Hepatic stellate cell (primary cell): ENCODE results near the gene CCL4.
"Not testable (repeated sequence)": the region's sequence is repeated elsewhere in the genome, so short reads cannot be mapped to it uniquely, and the experiment has no call there.

Experiments
- DNase-seq: peaks from one replicate; pipeline ENCODE4 v3.0.0; 2011; ENCODE audit warnings: low spot score

CCL4 gene

DNA sequence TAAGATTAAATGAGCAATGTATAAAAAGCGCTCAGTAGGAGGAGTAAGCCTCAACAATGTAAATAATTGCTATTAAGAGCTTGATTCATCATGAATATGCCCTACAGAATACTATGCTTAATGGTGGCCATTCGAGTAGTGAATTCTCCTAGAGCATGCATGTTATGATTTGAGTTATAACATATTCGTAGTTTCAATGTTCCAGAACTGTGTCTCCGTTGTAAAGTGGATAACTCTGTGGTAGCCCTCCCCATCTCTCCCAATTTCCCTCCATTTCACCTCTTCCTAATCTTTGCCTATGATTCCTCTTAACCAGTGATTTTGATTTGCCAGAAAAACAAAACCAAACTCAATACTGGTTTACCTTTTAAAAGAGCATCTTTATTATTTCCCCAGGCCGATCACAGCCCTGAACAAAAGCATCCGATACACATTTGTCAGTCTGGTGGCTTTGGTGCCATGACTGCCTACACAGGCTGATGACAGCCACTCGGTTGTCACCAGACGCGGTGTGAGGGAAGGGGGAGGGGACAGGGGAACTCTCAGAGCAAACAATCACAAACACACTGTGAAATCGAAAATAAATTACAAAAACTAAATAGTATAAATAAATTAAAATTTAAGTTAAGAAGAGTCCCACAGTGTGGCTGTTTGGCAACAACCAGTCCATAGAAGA, 15.6 kb upstream of the CCL4 start:
- not testable (repeated sequence) for DNase-seq

DNA sequence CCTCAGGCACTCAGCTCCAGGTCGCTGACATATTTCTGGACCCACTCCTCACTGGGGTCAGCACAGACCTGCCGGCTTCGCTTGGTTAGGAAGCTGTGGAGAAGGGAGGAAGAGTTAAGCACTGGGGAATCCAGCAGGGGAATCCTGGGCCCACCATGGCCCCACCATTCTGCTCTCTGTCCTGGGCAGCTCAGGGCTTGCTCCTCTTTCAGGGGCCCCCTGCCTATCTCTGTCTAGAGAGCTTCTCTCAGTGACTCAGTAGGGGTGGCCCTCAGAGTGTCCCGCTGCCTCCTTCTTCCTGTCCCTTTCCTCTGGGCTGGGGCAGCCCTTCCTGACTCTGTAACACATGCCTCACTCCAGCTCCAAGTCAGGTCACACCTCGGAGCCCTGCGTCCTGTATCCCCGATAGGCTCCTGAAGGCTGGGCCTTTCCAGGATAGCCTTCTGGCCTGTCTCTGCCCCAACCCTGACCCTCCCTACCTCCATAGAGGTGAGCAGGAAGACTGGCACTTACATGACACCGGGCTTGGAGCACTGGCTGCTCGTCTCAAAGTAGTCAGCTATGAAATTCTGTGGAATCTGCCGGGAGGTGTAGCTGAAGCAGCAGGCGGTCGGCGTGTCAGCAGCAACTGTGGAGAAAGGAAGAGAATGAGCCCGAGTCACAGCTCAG, 14.8 kb upstream of the CCL4 start:
- DNase-seq = no peak

DNA sequence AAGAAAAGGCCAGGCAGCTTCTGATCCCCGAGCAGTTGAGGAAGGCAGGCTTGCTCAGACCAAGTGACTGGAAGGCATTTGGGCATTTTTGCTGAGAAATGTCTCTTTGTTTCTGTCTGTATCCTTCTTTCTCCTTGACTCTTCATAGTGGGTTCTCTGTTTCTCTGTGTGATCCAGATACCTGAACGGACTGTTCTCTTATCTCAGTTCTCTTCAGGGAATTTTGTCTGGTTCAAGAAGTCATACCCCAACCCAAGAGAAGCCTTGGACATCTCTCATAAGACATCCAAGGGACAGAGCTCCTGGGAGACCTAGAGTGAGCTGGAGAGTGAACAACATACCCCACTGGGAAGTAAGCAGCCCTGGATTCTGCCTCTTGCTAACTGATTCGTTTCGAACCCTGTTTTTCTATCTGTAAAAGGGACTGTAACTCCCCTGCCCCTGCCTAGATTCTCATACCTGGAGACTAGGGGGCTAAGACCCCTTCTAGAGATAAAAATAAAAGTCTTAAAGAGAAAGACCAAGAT, 14.2 kb upstream of the CCL4 start:
- DNase-seq = no peak

DNA sequence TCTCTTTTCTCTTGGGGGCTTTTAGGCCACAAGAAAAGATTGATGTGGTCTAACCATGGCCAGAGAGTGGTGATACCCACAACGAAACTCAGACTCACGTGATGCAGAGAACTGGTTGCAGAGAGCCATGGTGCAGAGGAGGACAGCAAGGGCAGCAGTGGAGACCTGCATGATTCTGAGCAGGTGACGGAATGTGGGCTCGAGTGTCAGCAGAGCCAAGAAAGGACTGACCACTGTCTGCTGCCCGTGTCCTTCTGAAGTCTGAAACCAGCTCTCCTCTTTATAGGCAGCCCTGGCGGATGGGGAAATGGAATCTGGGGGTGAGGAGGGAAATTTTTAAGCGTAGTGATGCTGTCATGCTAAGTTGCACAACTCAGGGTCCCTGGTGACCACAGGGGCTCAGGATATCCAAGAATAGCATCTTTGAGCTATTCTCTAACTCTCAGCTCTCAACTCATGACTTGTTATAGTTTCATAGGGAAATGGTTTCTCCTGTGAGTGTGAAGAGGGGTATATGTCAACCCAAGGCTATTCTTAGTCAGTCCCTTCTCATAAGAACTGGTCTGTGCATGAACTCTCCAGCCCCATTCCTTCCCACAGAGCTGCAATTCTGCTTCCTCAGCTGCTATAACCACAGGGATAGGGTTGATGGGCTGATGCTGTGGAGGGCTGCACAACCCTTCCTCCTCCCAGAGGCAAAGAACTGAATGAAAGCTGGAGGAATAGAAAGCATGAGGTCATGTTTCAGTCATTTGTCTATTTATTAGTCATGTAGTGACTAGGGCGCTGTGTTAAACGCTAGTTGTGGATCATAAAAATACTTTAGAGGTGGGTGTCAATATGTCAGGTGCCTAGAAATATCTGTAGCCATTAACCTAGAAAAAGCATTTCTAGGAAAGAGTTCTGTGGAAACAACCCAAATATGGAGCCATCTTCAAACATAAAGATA, 13.5 kb upstream of the CCL4 start, which contains the start of gene CCL3:
Gene CCL3, minus strand, starts transcription at position 256 of the 949 bp plus-strand sequence. Its CDS starts 85 bp downstream, at position 171.
- DNase-seq = no peak

DNA sequence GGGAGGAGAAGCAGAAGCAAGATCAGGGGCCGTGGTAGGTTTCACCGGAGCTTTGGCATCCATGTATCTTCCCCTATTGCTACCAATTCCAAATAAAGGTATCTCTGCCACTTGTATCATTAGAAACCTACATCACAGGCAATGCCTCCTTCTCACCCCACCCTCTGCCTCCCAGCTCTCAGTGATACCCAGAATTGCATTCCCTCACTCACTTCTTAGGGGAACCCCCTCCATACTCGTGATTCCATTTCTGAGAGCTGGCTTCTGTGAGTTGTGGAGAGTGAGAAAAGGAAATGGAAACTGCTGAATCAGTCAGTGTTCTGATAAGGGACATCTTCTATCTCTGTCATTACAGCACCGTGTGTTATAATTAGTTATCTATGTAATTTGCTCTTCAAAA, 11.4 kb upstream of the CCL4 start:
- no peak for DNase-seq

DNA sequence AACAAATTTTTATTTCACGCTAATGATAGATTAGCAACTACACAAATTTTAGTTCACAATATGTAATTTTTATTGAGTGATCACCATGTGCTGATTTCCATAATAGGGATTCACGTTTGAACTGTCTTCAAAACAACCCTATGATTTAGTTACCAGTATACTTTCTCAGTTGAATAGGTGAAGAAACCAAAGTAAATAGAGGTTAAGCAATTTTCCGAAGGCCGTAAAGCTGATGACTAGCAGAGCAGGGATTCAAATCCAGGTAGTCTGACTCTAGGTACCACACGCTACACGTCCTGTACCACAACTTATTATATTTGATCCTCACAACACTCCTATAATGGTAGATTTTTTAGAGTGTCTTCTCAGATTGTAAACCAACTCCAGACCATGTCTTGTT, 10.9 kb upstream of the CCL4 start:
- DNase-seq = not testable (repeated sequence)

DNA sequence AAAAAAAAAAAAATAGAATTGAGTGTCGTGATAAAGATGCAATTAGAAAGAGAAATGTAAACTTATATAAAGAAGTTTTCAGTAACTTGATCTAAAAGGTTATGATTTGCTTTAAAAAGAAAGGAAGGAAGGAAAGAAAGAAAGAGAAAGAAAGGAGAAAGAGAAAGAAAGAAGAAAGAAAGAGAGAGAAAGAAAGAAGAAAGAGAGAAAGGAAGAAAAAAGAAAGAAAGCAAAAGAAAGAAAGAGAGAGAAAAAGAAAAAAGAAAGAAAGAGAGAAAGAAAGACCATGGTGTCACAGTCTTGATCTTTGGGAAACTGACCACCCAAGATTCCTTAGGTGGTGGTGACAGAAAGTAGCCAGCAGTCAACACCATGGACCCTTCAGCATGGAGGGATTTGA, 9.4 kb upstream of the CCL4 start:
- no peak for DNase-seq

DNA sequence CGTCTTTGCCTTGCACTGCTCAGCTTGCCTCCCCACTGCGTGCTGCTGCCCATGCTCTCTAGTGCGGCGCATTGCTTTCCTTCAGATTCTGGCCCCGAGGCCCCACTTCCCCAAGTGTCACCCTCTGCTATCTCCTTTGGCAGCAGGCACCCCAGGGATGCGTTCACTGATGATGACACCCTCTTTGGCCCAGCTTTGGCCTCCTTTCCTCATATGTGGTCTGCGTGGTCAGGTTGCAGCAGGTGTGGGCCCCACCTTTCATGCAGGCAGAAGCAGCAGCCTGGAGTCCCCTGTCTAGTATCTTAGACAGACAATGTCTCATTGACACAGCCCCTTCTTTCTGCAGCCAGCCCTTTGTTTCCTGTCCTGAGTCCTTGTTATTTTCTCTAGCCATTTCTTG, 8.9 kb upstream of the CCL4 start:
- no peak for DNase-seq

DNA sequence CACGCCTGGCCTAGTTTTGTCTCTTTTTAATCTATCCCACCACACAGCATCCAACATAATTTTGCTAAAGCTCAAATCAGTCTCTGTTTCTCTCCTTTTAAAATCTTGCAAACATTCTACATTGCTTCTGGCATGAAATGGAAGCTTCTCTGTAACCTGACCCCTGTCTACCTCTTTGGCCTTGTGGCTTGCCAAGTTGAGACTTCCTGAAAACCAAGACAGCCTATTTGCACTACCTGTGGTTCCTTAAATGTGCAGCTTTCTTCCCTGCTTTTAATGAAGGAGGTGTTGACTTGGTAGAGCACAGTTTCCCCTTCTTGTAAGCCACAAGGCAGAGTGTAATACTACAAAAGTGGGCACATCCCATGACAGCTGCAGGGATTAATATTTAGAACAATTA, 7.6 kb upstream of the CCL4 start:
- DNase-seq = no peak

DNA sequence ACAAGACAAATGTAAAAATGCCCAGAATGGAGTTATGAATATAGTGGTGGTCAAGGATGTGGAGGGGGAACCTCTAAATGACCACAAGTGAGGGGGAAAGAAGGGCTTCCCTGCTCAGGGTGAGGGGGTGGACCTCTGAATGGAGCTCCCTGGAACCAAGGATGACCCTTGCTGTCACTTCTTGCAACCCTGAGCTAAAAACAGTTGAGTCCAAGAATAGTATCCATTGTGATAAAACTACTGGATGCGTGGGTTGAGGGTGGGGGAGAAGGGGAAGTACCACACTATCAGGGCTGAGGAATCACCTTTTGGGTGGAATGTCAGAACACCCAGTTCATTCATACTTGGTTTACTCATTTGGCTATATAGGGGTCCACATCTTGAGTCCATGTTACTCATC, 4.6 kb upstream of the CCL4 start:
- DNase-seq = not testable (repeated sequence)

DNA sequence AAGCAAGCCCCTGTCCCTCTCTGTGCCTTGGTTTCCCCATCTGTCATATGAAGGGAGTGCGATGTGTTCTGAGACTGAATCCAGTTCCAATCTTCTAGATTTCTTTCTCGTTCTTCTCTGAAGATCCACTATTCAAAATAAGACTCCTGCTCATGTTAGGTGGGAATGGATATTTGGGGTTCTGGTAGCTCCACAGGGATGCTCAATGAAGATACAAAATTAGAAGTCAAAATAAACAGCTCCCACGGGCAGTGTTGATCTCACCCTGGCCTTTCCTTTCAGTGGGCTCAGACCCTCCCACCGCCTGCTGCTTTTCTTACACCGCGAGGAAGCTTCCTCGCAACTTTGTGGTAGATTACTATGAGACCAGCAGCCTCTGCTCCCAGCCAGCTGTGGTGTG, 619 bp downstream of the CCL4 start:
- not testable (repeated sequence) for DNase-seq

DNA sequence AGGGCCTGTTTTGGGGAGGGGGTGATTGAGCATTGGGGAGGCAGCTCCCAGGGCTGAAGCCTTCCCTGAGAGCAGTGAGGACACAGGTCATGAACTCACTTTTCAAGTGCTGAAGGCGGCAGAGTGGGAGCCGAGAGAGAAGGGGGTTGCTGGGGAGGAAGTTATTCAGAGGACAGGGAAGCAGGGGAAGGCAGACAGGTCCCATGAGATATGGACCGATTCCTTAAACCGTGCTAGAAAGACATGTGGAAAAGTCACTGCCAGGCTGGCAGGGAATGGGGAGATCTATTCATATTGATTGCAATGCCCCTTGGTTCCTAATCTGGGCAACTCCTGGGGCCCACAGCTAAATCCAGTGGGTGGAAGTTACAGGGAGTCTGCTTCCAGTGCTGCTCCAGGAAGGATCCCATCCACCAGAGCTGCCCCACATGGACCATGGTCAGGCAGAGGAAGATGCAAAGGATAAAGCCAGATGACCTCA, 1.1 kb downstream of the CCL4 start:
- DNase-seq = no peak

DNA sequence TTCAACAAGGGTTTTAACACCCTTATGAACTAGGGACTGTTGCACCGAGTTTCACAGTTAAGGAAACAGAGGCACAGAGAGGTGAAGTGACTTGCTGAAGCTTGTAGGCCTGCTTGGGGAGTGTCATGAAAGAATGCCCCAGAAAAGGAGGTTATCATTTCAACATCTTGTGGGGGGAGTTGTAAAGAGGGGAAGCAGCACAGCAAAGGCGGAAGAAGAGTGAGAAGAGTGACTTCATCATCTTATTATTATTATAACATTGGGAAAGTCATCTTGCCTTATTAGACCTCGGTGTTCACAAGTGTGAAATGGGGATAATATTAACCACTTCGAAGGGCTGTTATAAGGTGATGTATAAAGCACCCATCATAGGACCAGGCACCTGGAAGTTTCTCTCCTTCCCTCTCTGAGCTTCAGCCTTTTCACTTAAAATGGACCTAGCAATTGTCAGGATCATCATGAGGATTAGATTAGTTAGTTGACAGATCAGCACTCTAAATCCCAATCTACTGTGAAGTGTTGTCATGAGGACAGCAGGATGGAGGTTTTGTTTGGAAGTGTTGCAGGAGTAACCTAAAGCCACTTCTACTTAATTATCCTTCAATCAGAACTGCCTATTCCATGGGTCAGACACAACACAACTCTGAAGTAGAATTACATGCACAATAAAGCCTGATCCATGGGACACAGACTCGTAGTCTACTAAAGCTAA, 2.3 kb downstream of the CCL4 start:
- DNase-seq = no peak

DNA sequence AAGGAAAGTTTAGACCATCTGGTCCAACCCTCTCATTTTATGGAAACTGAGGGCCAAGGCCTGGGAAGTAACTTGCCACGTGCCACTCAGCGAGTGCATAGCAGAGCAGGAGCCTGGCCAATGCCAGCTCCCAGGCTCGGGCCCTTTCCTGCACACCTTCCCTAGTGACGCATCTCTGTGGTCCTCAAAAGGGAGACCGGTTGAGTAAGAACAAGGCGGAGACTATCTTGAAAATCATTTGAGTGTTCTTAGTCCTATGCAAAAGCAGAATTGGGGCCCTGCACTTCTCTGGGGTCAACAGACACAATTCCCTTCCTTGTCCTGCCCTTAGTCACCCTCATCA, 2.8 kb downstream of the CCL4 start:
- DNase-seq = no peak

DNA sequence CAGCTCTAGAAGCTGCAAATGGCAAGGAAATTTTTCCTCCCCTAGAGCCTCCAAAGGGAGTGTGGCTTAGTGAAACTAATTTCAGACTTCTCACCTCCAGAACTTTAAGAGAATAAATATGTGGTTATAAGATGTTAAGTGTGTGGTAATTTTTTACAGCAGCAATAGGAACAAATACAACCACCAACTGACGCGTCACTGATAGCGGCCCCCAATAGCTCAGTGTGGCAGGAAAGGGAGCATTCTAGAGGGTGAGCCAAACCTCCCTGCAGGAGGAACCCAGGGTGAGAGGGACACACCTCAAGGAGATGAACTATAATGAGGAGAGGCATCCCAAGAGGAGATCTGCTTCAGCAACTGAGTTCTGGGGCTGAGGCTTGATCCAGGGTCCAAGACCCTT, 4.0 kb downstream of the CCL4 start:
- no peak for DNase-seq

DNA sequence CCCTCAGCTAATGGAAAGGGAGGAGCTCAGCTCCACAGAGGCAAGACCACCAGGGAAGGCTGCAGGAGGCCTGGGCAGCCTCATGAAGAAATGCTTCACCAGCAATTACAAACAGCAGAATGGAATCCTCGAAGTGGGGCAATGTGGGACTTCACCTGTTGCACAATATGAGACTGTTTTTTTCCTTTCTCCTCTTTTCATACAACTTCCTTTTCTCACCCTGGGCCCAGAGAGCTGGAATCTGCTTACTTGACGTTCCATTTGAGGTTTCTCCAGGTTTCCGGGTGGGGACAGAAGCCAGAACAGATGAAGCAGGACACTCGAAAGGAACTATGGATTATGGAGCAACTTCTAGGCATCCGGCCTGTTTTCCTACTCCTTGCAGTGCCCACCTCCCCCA, 4.6 kb downstream of the CCL4 start:
- DNase-seq = not testable (repeated sequence)

DNA sequence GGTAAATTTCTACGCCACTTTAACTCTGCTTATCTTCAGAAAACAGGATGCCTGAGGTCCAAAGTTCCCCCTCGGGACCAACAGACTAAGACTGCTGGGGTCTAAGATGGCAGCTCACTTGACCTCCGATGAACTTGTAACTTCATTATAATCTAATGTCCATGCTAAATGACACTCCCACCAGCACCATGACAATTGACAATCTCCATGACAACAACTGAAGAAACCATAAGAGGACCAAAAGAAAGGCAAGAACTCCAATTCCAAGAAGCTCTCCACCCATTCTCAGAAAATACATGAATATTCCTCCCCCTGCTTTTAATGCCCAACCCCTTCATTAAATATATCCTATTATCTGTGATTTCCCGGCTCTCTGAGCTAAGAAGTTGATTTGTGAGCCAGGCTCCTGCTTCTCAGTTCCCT, 7.5 kb downstream of the CCL4 start:
- DNase-seq = no peak

DNA sequence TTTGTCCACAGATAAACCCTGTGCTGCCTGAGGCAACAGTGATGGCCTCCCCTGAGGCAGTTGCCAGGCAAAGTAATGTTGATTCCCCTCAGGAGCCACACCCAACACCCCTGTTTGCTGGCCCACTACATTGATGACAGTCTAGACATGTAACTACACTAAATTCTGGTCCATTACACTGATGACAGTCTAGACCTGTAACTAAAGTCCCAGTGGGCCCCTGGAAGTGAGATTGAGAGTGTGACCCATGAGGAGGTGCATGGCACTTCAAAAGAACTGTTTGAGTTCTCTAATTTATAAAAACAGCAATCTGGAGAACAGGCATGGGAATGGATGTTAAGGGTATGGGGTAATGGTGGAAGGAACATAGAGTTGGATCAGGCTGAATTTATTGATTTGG, 8.9 kb downstream of the CCL4 start:
- no peak for DNase-seq

DNA sequence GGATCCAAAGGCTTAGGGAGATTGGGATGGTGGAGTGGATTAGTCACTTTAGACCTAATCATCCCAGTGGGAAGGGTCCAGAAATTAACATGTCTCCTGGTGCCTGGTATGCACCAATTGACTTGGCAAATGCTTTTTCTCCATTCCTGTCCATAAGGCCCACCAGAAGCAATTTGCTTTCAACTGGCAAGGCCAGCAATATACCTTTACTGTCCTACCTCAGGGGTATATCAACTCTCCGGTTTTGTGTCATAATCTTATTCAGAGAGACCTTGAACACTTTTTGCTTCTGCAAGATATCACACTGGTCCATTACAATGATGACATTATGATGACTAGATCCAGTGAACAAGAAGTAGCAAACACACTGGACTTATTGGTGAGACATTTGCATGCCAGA, 9.5 kb downstream of the CCL4 start:
- not testable (repeated sequence) for DNase-seq

DNA sequence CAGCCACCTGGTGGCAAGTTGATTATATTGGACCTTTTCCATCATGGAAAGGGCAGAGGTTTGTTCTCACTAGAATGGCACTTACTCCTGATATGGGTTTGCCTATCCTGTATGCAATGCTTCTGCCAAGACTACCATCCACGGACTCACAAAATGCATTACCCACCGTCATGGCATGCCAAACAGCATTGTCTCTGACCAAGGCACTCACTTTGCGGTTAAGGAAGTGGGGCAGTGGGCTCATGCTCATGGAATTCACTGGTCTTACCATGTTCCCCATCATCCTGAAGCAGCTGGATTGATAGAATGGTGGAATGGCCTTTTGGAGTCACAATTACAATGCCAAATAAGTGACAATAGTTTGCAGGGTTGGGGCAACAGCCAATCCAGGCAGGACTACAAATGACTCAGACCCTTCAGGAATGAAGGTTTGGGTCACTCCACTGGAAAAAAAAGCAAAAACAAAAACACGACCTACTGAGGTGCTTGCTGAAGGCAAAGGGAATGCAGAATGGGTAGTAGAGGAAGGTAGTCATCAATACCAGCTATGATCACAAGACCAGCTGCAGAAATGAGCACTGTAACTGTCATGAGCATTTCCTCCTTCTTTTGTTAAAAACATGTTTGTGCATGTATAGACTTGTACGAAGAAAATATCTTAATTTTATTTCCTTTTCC, 11.5 kb downstream of the CCL4 start:
- not testable (repeated sequence) for DNase-seq

DNA sequence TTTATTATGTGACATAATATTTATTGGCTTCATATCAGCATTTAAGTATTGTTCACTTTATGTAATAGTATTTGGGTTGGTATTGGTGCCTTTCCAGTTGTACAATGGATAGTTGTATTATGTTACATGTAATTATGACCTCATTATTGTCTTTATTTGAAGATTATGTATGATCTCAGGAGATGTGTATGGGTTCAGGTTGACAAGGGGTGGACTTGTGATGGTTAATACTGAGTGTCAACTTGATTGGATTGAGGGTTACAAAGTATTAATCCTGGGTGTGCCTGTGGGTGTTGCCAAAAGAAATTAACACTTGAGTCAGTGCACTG, 12.0 kb downstream of the CCL4 start:
- DNase-seq = not testable (repeated sequence)
